Hepatocyte (in vitro differentiated cells): ENCODE data around the gene F13A1. TPM values are rescaled to one million over a fixed set of nuclear protein-coding genes. Genes with fewer than 3 reads are reported as not detected.

Experiments
- DNase-seq: peaks from one replicate; pipeline ENCODE4 v3.0.0-alpha.2; 2016; ENCODE audit warnings: low spot score
- H2AFZ ChIP-seq: fragments of 200-600 bp; sonication (generic); 2 replicates; pipeline ENCODE4 v1.6.0; 2016; ENCODE audit warnings: antibody characterized with exemption, mild to moderate bottlenecking
- H3K27ac ChIP-seq: fragments of 200-600 bp; sonication (generic); 2 replicates; pipeline ENCODE4 v1.5.1; 2016; ENCODE audit warnings: mild to moderate bottlenecking
- H3K27me3 ChIP-seq: fragments of 200-600 bp; sonication (generic); 2 replicates; pipeline ENCODE4 v1.6.1; 2016
- H3K36me3 ChIP-seq: fragments of 200-600 bp; sonication (generic); replicated peaks from 2 replicates; pipeline ENCODE4 v1.5.1; 2016; ENCODE audit warnings: low read depth; ENCODE audit not compliant: insufficient read depth
- H3K4me1 ChIP-seq: fragments of 200-600 bp; sonication (generic); 2 replicates; pipeline ENCODE4 v1.5.1; 2016; ENCODE audit warnings: mild to moderate bottlenecking, moderate library complexity; ENCODE audit not compliant: insufficient read depth
- H3K4me2 ChIP-seq: fragments of 200-600 bp; sonication (generic); 2 replicates; pipeline ENCODE4 v1.6.0; 2016
- H3K4me3 ChIP-seq: fragments of 200-600 bp; sonication (generic); 2 replicates; pipeline ENCODE4 v1.5.1; 2016; ENCODE audit warnings: mild to moderate bottlenecking
- H3K79me2 ChIP-seq: fragments of 200-600 bp; sonication (generic); 2 replicates; pipeline ENCODE4 v1.6.0; 2017; ENCODE audit warnings: mild to moderate bottlenecking
- H3K9me2 ChIP-seq: fragments of 200-600 bp; sonication (generic); replicated peaks from 2 replicates; pipeline ENCODE4 v1.6.0; 2017; ENCODE audit warnings: mild to moderate bottlenecking; ENCODE audit not compliant: insufficient read depth
- H3K9me3 ChIP-seq: fragments of 200-600 bp; sonication (generic); 2 replicates; pipeline ENCODE4 v1.5.1; 2016; ENCODE audit warnings: low read depth, mild to moderate bottlenecking
- H4K20me1 ChIP-seq: fragments of 200-600 bp; sonication (generic); 2 replicates; pipeline ENCODE4 v1.6.0; 2016; ENCODE audit warnings: mild to moderate bottlenecking; ENCODE audit not compliant: insufficient read depth, poor library complexity, severe bottlenecking
- EZH2 ChIP-seq: fragments of 200-600 bp; sonication (generic); IDR thresholded peaks from 2 replicates; pipeline ENCODE4 v1.6.1; 2016; ENCODE audit warnings: antibody characterized with exemption, mild to moderate bottlenecking, borderline replicate concordance
- EZH2phosphoT487 ChIP-seq: fragments of 200-600 bp; sonication (generic); IDR thresholded peaks from one replicate; pipeline ENCODE4 v1.6.1; 2018; ENCODE audit warnings: antibody characterized with exemption, mild to moderate bottlenecking, low read depth, moderate library complexity; ENCODE audit not compliant: unreplicated experiment, severe bottlenecking
- WGBS: methylation state at CpG from one replicate; pipeline ENCODE4 v1.1.6; 2016; ENCODE audit warnings: low lambda C conversion rate; ENCODE audit errors: missing lambda C conversion rate; 5-methylcytosine and 5-hydroxymethylcytosine counted together
- polyA plus RNA-seq: library from polyadenylated mRNA; unstranded; fragments of >200 nt; fragmentation: Nextera tagmentation; extraction: Ambion mirVana; gene quantifications from 2 replicates; pipeline ENCODE4 v1.2.1, GENCODE V29; 2016
- total RNA-seq: library from RNA; depleted of rRNA; stranded (reverse); fragments of >200 nt; gene quantifications from 2 replicates; pipeline ENCODE4 v1.2.3, GENCODE V29; 2014
- TF ChIP-seq, protein P1 (sequence below): fragments of 200-600 bp; sonication (generic); IDR thresholded peaks from 2 replicates; pipeline ENCODE4 v1.5.1; 2016; ENCODE audit warnings: antibody characterized with exemption, mild to moderate bottlenecking; ENCODE audit not compliant: poor library complexity

F13A1 gene
- total and polyA plus RNA-seq, 2 experiments from 2014 or later: 3.7 to 8.5 TPM

DNA sequence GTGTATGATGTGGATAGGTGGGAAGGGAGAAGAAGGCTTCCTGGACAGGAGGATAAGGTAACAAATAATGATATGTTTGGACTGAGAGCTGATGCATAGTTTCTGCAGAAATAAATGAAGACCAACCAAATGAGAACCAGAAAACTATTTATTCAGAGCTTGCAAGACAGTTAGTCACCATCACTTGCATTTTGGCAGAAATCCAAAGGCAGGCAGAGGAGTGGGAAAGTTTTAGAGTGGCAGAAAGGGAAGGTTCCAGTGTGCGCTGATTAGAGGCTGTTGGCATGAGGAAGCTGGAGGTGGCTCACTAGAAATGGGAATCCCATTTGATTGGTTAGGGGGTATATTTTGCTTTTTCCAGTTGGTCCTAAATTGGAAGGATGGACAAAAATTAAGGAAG lies 13.0 kb upstream of the F13A1 start:
- no peak overlapping the region for H3K27ac ChIP-seq
- peaks cover 8% of the 10 kb centered on the region for H3K4me1 ChIP-seq
- DNase-seq: no peak
- no peaks in the 10 kb centered on the region for H3K79me2 ChIP-seq
- no peaks in the 10 kb centered on the region for H4K20me1 ChIP-seq
- no peaks in the 10 kb centered on the region for H3K9me2 ChIP-seq
- no peak overlapping the region for H2AFZ ChIP-seq
- H3K27me3 ChIP-seq: peaks cover 4% of the 10 kb centered on the region
- TF ChIP-seq EZH2phosphoT487 (no peak), EZH2 (no peak)
- TF ChIP-seq, protein P1, sequence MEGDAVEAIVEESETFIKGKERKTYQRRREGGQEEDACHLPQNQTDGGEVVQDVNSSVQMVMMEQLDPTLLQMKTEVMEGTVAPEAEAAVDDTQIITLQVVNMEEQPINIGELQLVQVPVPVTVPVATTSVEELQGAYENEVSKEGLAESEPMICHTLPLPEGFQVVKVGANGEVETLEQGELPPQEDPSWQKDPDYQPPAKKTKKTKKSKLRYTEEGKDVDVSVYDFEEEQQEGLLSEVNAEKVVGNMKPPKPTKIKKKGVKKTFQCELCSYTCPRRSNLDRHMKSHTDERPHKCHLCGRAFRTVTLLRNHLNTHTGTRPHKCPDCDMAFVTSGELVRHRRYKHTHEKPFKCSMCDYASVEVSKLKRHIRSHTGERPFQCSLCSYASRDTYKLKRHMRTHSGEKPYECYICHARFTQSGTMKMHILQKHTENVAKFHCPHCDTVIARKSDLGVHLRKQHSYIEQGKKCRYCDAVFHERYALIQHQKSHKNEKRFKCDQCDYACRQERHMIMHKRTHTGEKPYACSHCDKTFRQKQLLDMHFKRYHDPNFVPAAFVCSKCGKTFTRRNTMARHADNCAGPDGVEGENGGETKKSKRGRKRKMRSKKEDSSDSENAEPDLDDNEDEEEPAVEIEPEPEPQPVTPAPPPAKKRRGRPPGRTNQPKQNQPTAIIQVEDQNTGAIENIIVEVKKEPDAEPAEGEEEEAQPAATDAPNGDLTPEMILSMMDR: no peak
- H3K4me3 ChIP-seq: no peak overlapping the region
- no peak overlapping the region for H3K4me2 ChIP-seq
- 92% methylated on average over 1 of the region's 1 CpG for WGBS
- H3K36me3 ChIP-seq: no peaks in the 10 kb centered on the region
- H3K9me3 ChIP-seq: no peaks in the 10 kb centered on the region

DNA sequence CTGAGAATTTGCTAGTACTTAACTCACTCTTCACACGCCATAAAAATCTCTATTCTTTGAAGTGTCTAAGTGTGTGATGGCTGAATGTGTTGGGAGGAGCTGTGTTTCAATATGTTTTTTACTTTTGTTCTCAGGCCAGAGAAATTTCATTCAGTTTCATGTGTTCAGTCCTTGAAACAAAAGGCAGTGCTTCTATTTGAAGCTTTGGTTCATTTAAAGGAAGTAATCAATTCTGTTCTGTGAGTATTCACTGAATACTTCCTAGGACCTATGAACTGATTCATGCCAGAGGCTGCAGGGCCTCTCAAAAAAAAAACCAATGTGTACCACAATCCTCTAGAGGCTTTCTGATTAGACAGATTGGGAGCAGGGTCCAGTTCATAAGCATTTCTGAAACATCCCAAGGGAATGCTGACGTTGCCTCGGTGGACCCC lies 12.4 kb upstream of the F13A1 start:
- H3K27me3 ChIP-seq: no peaks in the 10 kb centered on the region
- H3K4me1 ChIP-seq: peaks cover 8% of the 10 kb centered on the region
- H3K27ac ChIP-seq: no peak overlapping the region
- 87% methylated on average over 3 of the region's 3 CpGs for WGBS
- H3K4me3 ChIP-seq: no peak overlapping the region
- H4K20me1 ChIP-seq: no peaks in the 10 kb centered on the region
- no peak overlapping the region for H2AFZ ChIP-seq
- H3K36me3 ChIP-seq: no peaks in the 10 kb centered on the region
- TF ChIP-seq EZH2 (no peak), EZH2phosphoT487 (no peak)
- TF ChIP-seq, protein P1: no peak
- H3K9me3 ChIP-seq: no peaks in the 10 kb centered on the region
- no peak for DNase-seq
- no peaks in the 10 kb centered on the region for H3K79me2 ChIP-seq
- H3K9me2 ChIP-seq: no peaks in the 10 kb centered on the region
- H3K4me2 ChIP-seq: no peak overlapping the region

DNA sequence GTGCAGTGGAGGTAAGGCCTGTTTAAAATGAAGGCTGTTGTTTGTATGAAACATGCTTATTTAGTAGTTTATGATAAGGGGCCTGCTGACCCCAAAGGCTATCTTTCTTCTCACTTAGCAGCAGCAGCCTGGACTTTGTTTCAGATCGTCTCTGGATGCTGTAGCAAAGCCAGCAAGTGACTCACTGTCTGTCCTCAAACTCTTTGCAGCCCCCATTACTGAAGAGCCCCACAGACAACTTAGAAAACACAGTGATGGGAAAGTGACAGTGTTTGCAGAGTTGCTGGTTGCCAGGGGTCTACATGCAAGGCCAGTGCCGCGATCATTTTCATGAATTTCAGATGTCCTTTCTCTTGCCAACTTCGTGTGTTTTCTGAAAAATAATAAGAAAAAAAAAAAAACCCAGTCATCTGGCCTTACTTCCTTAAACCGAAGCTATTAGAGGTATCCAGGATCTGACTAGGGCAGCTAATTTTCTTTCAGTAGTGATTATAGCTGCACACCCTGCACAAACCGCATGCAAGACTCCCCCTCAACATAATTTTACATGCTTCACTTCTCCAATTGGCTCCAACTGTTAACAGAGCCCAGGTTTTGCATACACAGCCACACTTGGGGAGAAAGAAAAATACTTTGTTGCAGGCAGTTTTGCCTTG lies 11.6 kb upstream of the F13A1 start:
- Histone ChIP-seq H3K9me2 (no peaks in the 10 kb centered on the region), H3K4me2 (no peak overlapping the region), H3K27ac (no peak overlapping the region), H3K9me3 (no peaks in the 10 kb centered on the region), H3K36me3 (no peaks in the 10 kb centered on the region), H3K4me3 (no peak overlapping the region), H3K4me1 (peaks cover 8% of the 10 kb centered on the region), H2AFZ (no peak overlapping the region), H3K27me3 (no peaks in the 10 kb centered on the region), H4K20me1 (no peaks in the 10 kb centered on the region), H3K79me2 (no peaks in the 10 kb centered on the region)
- TF ChIP-seq EZH2 (no peak), EZH2phosphoT487 (no peak)
- TF ChIP-seq, protein P1: no peak
- WGBS: 66% methylated on average over 6 of the region's 6 CpGs
- no peak for DNase-seq
